ENCODE results near the gene ARHGAP24. TPM values are rescaled to one million over a fixed set of nuclear protein-coding genes. Genes with fewer than 3 reads are reported as not detected.

Gene ARHGAP24
- total RNA-seq, 1 donor from 2014 or later = 1.5 TPM

DNA sequence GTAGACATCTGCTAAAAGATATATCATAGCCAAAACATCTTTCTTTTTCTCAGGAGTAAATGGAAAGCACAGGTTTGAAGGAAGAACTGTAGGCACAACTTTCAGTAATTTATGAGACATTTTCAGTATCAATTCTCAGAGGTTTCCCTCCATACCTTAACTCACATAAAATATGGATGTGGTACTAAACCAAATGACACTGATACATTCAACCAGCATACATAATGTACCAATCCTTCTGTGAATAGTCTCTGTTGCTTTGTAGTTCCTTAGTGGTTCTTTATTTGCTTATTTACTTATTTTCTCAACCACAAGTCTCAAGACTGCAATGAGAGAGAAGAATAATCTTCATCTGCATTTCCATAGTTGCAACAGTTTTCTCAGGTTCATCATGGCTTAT lies 96.1 kb downstream of the ARHGAP24 start:
- no peak overlapping the region for H3K4me3 Mint-ChIP-seq

DNA sequence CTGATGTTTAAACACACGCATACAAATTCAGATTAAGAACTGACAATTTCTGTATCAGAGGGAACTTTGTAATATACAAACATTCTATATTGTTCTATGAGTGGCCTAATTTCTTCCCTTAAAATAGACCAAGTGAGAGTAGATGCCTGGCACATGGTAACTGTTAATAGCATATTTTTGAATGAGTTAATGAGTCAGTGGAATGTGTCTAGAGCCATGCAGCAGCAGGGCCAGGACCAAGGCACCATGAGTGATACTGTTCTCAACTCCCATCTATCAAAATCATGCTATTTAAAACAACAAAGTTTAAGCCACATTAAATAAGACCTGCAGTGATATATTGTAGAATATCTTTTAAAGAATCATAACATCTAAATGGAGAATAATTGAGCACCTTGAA lies 98.3 kb downstream of the ARHGAP24 start:
- no peak overlapping the region for H3K27ac Mint-ChIP-seq (ENCODE audit: unreplicated experiment)
- no peaks in the 10 kb centered on the region for H3K9me3 Mint-ChIP-seq
- no peak overlapping the region for H3K4me3 Mint-ChIP-seq
- DNase-seq (ENCODE audit: low read depth, low spot score) = no peak
- TF ChIP-seq, protein P1, sequence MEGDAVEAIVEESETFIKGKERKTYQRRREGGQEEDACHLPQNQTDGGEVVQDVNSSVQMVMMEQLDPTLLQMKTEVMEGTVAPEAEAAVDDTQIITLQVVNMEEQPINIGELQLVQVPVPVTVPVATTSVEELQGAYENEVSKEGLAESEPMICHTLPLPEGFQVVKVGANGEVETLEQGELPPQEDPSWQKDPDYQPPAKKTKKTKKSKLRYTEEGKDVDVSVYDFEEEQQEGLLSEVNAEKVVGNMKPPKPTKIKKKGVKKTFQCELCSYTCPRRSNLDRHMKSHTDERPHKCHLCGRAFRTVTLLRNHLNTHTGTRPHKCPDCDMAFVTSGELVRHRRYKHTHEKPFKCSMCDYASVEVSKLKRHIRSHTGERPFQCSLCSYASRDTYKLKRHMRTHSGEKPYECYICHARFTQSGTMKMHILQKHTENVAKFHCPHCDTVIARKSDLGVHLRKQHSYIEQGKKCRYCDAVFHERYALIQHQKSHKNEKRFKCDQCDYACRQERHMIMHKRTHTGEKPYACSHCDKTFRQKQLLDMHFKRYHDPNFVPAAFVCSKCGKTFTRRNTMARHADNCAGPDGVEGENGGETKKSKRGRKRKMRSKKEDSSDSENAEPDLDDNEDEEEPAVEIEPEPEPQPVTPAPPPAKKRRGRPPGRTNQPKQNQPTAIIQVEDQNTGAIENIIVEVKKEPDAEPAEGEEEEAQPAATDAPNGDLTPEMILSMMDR (conservative IDR thresholded peaks at IDR 0.05) = no peak
- H3K4me1 Mint-ChIP-seq = no peaks in the 10 kb centered on the region
- H3K27me3 Mint-ChIP-seq (ENCODE audit: low read depth) = no peaks in the 10 kb centered on the region
- H3K36me3 Mint-ChIP-seq (ENCODE audit: low read depth) = no peaks in the 10 kb centered on the region

More for the DNA sequence above, 96.1 kb downstream of the ARHGAP24 start:
- no peak for DNase-seq (ENCODE audit: low read depth, low spot score)
- TF ChIP-seq, protein P1 (conservative IDR thresholded peaks at IDR 0.05) = no peak
- no peaks in the 10 kb centered on the region for H3K9me3 Mint-ChIP-seq
- no peaks in the 10 kb centered on the region for H3K36me3 Mint-ChIP-seq (ENCODE audit: low read depth)
- no peaks in the 10 kb centered on the region for H3K27me3 Mint-ChIP-seq (ENCODE audit: low read depth)
- H3K27ac Mint-ChIP-seq (ENCODE audit: unreplicated experiment) = no peak overlapping the region
- no peaks in the 10 kb centered on the region for H3K4me1 Mint-ChIP-seq

DNA sequence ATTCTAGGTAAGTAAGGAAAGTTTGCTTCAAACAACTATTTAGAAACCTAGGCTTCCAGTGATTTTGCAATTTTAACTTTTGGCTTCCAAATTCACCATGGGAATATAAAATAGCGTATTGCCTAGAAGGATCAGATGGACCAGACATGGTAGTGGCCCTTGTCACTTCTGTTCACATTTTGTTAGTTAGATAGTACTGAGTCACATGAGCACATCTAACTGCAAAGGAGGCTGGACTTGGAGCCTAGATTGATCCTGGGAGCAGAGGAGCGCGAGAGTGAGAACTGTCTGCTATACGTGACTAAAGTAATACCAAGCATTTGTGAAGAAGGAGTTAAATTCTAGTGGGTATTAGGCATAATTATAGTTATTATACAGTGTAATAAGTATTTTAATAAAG lies 102.4 kb downstream of the ARHGAP24 start:
- no peak overlapping the region for H3K4me3 Mint-ChIP-seq
- no peaks in the 10 kb centered on the region for H3K36me3 Mint-ChIP-seq (ENCODE audit: low read depth)
- H3K9me3 Mint-ChIP-seq = no peaks in the 10 kb centered on the region
- H3K4me1 Mint-ChIP-seq = no peaks in the 10 kb centered on the region
- TF ChIP-seq, protein P1 (conservative IDR thresholded peaks at IDR 0.05) = no peak
- H3K27ac Mint-ChIP-seq (ENCODE audit: unreplicated experiment) = no peak overlapping the region
- no peak for DNase-seq (ENCODE audit: low read depth, low spot score)
- H3K27me3 Mint-ChIP-seq (ENCODE audit: low read depth) = no peaks in the 10 kb centered on the region

DNA sequence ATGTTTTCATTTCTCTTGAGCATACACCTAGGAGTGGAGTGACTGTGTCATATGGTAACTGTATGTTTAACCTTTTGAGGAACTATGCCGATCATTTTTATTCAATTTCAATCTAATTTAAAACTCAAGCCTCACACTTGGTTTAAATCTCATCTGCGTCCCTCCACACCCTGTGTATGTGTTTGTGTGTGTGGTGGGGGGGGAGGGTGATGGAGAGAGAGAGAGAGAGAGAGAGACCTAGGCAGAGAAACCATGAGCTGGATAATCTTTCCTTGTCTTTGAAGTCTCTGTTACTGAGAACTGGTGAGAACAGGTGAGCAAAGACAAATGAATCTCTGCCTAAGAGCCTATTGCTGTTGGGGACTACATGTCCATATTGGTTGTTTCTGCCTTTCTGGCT lies 105.0 kb downstream of the ARHGAP24 start:
- no peaks in the 10 kb centered on the region for H3K9me3 Mint-ChIP-seq
- H3K27me3 Mint-ChIP-seq (ENCODE audit: low read depth) = no peaks in the 10 kb centered on the region
- H3K36me3 Mint-ChIP-seq (ENCODE audit: low read depth) = no peaks in the 10 kb centered on the region
- no peak for DNase-seq (ENCODE audit: low read depth, low spot score)
- H3K27ac Mint-ChIP-seq (ENCODE audit: unreplicated experiment) = no peak overlapping the region
- H3K4me3 Mint-ChIP-seq = no peak overlapping the region
- H3K4me1 Mint-ChIP-seq = no peaks in the 10 kb centered on the region
- TF ChIP-seq, protein P1 (conservative IDR thresholded peaks at IDR 0.05) = no peak

DNA sequence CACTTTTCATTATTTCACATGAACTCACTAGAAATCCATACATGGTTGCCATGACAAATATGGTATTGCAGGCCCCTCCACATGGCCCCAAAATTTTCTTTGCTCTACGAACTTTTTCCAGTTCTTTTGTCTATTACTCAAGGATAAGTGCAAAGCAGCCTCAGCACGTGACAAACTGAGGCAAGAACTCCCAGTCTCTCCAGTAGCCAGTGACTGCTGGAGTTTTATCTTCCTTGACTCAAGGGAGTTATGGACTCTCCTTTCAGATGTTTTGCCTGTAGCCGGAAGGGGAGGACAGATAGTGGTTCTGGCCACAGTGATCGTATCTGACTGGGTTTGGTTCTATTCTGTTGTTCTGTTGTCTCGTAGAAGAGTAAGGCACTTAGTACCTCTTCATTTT lies 105.5 kb downstream of the ARHGAP24 start:
- TF ChIP-seq, protein P1 (conservative IDR thresholded peaks at IDR 0.05) = no peak
- H3K27me3 Mint-ChIP-seq (ENCODE audit: low read depth) = no peaks in the 10 kb centered on the region
- no peaks in the 10 kb centered on the region for H3K4me1 Mint-ChIP-seq
- H3K36me3 Mint-ChIP-seq (ENCODE audit: low read depth) = no peaks in the 10 kb centered on the region
- H3K4me3 Mint-ChIP-seq = no peak overlapping the region
- DNase-seq (ENCODE audit: low read depth, low spot score) = no peak
- no peak overlapping the region for H3K27ac Mint-ChIP-seq (ENCODE audit: unreplicated experiment)
- H3K9me3 Mint-ChIP-seq = no peaks in the 10 kb centered on the region

DNA sequence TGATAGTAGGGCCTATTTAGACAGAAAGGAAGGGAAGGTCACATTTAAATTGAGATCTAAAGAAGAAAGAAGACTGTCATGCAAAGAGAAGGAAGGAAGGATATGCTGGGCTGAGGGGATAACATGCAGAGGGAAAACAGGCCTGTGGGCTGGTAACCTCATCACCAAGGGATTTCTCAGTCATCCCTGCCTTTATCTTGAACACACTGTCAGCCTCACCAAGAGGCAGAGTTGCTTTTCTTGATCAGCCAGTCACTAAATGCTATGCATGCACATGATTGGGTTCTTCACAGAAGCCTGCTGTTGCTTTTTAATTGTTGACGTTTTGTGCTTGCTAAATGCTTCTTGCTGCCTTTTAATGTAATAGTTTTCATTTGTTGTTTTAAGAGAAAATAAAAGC lies 113.0 kb downstream of the ARHGAP24 start:
- Mint-ChIP-seq H3K36me3 (ENCODE audit: low read depth) (no peaks in the 10 kb centered on the region), H3K27me3 (ENCODE audit: low read depth) (no peaks in the 10 kb centered on the region), H3K27ac (ENCODE audit: unreplicated experiment) (no peak overlapping the region), H3K4me3 (no peak overlapping the region), H3K9me3 (peaks cover 3% of the 10 kb centered on the region), H3K4me1 (no peaks in the 10 kb centered on the region)
- no peak for DNase-seq (ENCODE audit: low read depth, low spot score)
- TF ChIP-seq, protein P1 (conservative IDR thresholded peaks at IDR 0.05) = no peak

Data from neural crest cell (in vitro differentiated cells).